Measurements from ENCODE around the gene ZNF787.
"Not testable (repeated sequence)": the region's sequence is repeated elsewhere in the genome, so short reads cannot be mapped to it uniquely, and the experiment has no call there.

The ZNF787 gene

GRCh38 chr19:56103027-56103614 lies 18.0 kb downstream of the ZNF787 start:
- DNase-seq = no peak

- DNase-seq = no peak
Observed at GRCh38 chr19:56101746-56102535, 19.2 kb downstream of the ZNF787 start.

GRCh38 chr19:56101095-56101494 lies 20.0 kb downstream of the ZNF787 start:
- DNase-seq = no peak

GRCh38 chr19:56099638-56100539 lies 21.2 kb downstream of the ZNF787 start:
- DNase-seq = no peak

GRCh38 chr19:56098731-56099568 lies 22.1 kb downstream of the ZNF787 start:
- no peak for DNase-seq

GRCh38 chr19:56098237-56098636 lies 22.9 kb downstream of the ZNF787 start:
- not testable (repeated sequence) for DNase-seq

- no peak for DNase-seq
Observed at GRCh38 chr19:56097776-56098175, 23.3 kb downstream of the ZNF787 start.

- DNase-seq = no peak
Observed at GRCh38 chr19:56097306-56097705, 23.8 kb downstream of the ZNF787 start.

GRCh38 chr19:56096665-56097064 lies 24.4 kb downstream of the ZNF787 start:
- no peak for DNase-seq

- DNase-seq = no peak
Observed at GRCh38 chr19:56094449-56094848, 26.6 kb downstream of the ZNF787 start.

- no peak for DNase-seq
Observed at GRCh38 chr19:56092685-56093631, 28.1 kb downstream of the ZNF787 start.

- no peak for DNase-seq
Observed at GRCh38 chr19:56091751-56092546, 29.1 kb downstream of the ZNF787 start.

GRCh38 chr19:56091066-56091490 lies 30.0 kb downstream of the ZNF787 start:
- no peak for DNase-seq

- no peak for DNase-seq
Observed at GRCh38 chr19:56089344-56089743, 31.8 kb downstream of the ZNF787 start.

GRCh38 chr19:56088497-56089215 lies 32.4 kb downstream of the ZNF787 start:
- DNase-seq = no peak

GRCh38 chr19:56087647-56088496 lies 33.2 kb downstream of the ZNF787 start:
- DNase-seq = no peak

GRCh38 chr19:56086671-56087430 lies 34.2 kb downstream of the ZNF787 start:
- DNase-seq = no peak
